Ramos (cell line): ENCODE data around the gene RUBCNL.
"Not testable (repeated sequence)": the region's sequence is repeated elsewhere in the genome, so short reads cannot be mapped to it uniquely, and the experiment has no call there.

Source experiments
- in situ Hi-C: fragments of 300-500 bp; cut with MboI; formaldehyde crosslinking; loops from one replicate; pipeline ENCODE4 v1.14.3; 2022; ENCODE audit warnings: low sequenced_read_pairs; ENCODE audit not compliant: unreplicated experiment

RUBCNL gene

GRCh38 chr13:46377554-46377953 is 9.5 kb downstream of the RUBCNL start:
- in situ Hi-C loops = no loop called here

- in situ Hi-C loops = no loop called here
Measured at GRCh38 chr13:46374710-46375109, 12.3 kb downstream of the RUBCNL start.

DNA sequence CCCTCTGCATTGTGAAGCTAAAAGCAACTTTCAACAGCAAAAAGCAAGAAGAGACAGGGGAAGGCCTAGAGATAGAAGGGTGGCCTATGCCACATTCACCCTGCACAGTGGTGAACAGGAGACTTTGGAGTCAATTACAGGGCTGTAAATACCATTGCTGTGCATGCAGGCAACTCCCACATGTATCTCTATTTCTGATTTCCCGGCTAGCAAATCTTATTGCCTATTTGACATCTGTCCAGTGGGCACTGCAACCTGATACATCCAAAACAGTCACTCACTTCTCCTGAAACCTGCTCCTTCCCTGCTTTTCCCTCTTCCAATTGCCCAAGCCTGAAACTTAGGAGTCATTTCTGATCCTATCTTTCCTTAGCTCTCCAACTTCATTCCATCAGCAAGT is 13.4 kb downstream of the RUBCNL start:
- in situ Hi-C loops = no loop called here

- in situ Hi-C loops = not testable (repeated sequence)
Measured at GRCh38 chr13:46372938-46373337, 14.1 kb downstream of the RUBCNL start.

GRCh38 chr13:46372071-46372470 is 15.0 kb downstream of the RUBCNL start:
- in situ Hi-C loops = no loop called here

DNA sequence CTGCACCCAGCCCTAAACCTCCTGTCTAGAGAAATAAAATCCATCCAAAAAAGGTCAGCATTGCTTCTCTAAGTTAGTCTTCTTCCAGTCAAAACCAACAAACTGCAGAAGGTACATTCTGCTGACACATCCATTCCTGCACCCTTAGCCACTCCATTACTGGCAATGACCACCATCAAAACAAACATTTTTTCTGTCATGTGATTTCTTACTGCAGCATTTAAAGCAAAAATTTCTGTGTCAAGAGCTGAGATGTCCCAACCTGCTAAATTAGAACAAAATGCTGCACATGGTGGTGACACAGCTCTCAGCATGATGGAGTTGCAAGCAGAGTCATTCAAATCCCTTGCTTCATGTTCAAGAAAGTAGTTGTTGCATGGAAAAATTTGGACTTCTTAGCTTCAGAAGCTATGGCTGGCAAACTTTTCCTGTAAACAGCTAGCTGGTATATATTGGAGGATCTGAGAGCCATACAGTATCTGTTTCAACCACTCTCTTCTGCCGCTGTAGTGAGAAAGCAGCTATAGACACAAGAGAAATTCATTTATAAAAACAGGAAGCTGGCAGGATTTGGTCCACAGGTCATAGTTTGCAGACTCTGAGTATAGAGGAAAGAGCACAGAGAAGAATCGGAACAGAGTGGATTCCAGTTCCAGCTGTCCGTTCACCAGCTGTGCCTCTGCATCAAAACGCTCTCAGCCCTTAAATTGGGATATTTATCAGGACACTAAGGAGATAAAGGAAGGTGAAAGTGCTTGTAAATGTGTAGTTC is 17.4 kb downstream of the RUBCNL start:
- in situ Hi-C loops = no loop called here

- in situ Hi-C loops = no loop called here
Measured at GRCh38 chr13:46367617-46368327, 19.3 kb downstream of the RUBCNL start.

GRCh38 chr13:46361276-46361934 is 25.6 kb downstream of the RUBCNL start:
- in situ Hi-C loops = no loop called here

DNA sequence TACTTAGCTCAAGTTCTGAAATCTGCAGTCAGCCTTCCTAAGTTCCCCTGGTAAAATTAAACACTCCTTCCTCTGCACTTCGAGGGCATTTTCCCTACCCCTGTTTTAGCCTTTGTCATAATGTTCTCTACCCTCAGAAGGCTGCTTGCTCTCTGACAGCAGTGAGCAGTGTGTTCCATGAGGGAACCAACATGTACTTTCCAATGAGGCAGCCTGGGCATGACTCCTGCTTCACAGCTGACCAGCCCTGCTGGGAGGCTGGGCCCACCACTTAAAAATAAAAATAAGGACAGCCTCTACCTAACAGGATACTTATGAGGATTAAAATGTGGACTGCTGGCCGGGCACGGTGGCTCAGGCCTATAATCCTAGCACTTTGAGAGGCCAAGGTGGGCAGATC is 26.4 kb downstream of the RUBCNL start:
- in situ Hi-C loops = no loop called here

GRCh38 chr13:46359714-46360113 is 27.3 kb downstream of the RUBCNL start:
- in situ Hi-C loops = no loop called here

DNA sequence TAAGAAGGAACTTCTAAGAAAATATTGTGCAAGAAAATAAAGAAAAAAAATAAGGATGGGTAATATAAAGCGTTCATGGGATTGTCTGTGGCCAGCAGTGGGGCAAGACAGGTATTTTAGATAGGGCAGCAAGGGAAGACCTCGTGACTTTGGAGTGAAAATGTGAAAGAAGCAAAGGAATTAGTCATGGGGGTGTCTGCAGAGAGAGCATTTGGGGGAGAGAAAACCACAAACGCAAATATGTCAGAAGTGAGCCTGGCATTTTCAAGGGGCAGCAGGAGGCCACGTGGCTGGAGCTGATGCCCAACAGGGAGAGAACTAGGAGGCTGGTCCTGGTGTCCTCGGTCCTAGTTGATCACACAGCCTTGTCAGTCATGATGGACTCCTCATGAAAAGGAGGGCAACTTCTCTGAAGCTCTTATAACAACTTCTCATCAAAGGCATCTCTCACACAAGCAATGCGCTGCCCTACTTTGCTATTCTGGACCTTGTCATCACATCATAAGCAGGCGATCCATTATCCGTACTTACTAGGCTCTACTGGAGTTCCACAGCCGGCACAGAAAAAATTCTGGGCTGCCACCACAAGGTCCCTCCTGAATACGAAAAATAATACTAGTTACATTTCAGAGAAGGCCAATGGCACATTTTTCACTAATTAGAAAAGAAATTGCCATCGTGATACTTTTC is 31.0 kb downstream of the RUBCNL start:
- in situ Hi-C loops = no loop called here

GRCh38 chr13:46355088-46355468 is 32.0 kb downstream of the RUBCNL start:
- in situ Hi-C loops = no loop called here

DNA sequence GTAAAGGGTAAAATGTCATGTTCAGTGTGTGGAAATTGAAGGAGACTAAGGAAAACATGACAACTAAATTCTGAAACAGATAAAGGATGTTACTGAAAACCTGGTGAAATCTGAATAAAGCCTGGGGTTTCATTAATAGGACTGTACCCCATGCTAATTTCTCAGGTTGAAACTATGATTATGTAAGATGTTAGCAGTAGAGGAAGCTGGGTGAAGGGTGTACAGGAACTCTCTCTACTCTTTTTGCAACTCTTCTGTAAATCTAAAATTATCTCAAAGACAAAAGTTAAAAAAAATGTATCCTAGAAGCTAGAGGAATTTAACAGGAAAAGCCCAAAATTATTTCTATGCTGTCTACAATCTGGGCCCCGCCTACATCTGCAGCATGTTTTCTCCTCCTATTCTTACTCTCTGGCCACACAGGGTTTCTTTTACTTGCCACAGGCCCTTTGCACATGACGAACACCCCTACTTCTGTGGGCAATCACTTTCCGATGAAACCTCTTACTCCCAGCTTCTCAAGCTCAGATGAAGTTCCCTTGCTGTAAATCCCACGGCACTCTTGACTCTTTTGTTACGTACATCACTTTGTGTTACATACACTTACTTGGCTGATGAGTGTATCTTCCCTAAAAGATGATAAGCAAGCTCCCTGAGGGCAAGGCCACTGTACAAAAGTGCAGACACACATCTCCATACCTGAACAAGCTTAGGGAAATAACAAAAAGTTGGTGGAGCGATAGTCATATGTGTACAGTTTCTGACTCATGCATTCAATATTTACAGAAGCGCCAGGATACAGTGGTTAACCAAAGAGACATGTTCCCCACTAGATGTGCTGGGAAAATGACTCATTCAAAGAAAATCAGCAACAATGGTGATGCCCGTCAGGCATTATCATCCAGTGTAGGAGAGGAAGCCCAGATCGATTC is 32.6 kb downstream of the RUBCNL start:
- in situ Hi-C loops = no loop called here

DNA sequence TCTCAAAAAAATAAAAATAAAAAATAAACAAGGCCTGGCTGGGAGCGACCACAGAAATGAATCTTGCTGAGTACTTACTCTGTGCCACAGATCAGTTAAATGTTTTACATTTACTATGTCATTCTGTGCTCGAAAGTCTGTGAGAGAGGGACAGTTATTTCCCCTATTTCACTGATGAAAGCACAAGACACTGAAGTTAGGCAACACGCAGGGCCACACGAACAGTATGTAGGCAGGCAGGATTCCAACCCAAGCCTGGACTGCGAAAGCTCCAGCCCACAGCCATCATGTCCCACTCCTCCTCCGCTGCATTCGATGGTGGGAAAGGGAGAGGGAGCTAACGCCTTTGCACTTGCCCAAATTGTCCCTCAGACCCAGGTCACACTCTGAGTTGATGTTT is 34.2 kb downstream of the RUBCNL start:
- in situ Hi-C loops = no loop called here

DNA sequence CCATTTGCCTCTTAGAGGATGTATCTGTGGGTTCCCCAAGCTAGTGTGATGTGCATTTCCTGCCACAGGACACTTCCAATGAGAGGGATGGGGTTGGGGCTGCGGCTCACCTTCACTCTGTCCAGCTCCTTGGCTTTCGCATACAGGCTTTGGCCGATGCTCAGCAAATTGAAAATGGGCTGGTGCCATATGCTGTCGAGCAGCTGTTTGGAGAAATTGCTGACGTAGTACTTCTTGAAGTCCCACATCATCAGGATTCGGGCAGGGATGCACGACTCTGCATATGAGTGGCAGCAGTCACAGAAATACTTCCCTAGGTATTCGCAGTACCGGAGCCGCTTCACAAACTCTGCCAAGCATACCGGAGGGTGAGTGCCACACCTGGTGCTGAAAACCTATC is 37.0 kb downstream of the RUBCNL start:
- in situ Hi-C loops = no loop called here

DNA sequence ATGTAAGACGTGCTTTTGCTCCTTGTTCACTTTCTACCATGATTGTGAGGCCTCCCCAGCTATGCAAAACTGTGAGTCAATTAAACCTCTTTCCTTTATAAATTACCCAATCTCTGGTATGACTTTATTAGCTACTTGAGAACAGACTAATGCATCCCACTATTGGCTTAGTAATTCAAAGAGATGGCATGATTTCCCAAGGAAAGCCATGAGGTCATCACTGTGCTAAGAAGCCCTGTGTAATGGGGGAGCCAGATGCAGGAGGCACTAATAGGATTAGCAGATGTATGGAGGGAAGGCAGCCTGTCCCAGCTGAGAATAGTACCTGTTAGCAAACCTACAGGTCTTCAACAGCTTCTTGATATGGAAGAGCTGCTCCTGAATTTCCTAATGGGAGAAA is 38.1 kb downstream of the RUBCNL start:
- in situ Hi-C loops = no loop called here

GRCh38 chr13:46347277-46347676 is 39.8 kb downstream of the RUBCNL start:
- in situ Hi-C loops = no loop called here

DNA sequence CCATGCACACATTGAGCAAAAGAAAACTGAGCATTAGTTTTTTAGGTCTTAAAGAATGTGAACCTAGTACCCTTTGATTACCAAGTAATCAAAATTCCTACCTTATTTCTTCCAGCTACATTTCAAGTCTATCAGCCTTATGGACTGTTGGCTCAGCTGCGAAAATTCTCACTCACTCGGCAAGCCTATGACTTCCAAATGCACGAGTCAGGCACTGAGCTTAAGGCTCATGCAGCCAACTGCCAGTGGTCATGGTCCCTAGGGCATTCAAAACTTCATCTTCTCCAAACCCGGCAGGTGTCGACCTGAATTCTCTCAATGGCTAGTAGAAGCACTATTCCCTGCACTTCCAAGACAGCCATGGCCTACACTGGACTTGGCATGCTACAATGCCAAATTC is 41.2 kb downstream of the RUBCNL start:
- in situ Hi-C loops = no loop called here

- in situ Hi-C loops = no loop called here
Measured at GRCh38 chr13:46345398-46345797, 41.7 kb downstream of the RUBCNL start.
